GM23338 (cell line): Measurements from ENCODE around the gene OSBPL10.

Source experiments
- EZH2 ChIP-seq: fragments of 200-600 bp; sonication (generic); IDR thresholded peaks from one replicate; pipeline ENCODE4 v1.8.0; 2017; ENCODE audit warnings: antibody characterized with exemption, mild to moderate bottlenecking, low read depth; ENCODE audit not compliant: unreplicated experiment
- EZH2phosphoT487 ChIP-seq: fragments of 200-600 bp; sonication (generic); IDR thresholded peaks from one replicate; pipeline ENCODE4 v1.8.1; 2018; ENCODE audit warnings: antibody characterized with exemption; ENCODE audit not compliant: unreplicated experiment
- POLR2AphosphoS5 ChIP-seq: IDR thresholded peaks from 2 replicates; pipeline ENCODE4 v1.6.1; 2016; ENCODE audit warnings: antibody characterized with exemption, low read depth
- TF ChIP-seq, protein P1 (sequence below): IDR thresholded peaks from one replicate; pipeline ENCODE4 v1.6.1; 2018; ENCODE audit warnings: antibody characterized with exemption; ENCODE audit not compliant: unreplicated experiment
- TF ChIP-seq, protein P2 (sequence below), 2 experiments: fragments of 200-600 bp in 1 of 2; sonication (generic) in 1 of 2; conservative IDR thresholded peaks; 2 replicates each; pipeline versions ENCODE4 v1.5.1 to v1.6.1; 2016 to 2017; ENCODE audit warnings: antibody characterized with exemption in 2 of 2, low read depth in 2 of 2, mild to moderate bottlenecking in 2 of 2, moderate library complexity in 1 of 2

DNA sequence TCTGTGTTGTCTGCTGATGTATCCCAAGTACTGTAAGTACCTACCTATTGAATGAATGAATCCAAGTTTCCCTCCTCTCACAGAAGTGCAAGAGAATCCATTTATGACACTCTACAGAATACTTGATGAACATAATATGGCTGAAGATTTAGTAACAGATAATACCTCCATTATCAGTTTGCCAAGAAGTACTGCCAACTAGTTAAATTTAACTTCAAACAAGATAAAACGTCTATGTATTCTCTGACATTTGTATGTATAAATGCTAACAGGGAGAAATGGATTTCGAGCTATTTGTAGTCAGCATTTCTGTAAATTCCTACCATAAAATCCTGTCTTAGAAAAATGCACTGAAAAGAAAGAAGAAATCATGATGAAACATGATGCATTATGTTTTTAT is 230.7 kb downstream of the OSBPL10 start:
- TF ChIP-seq EZH2 = no peak
- TF ChIP-seq POLR2AphosphoS5 = no peak
- TF ChIP-seq, protein P1, sequence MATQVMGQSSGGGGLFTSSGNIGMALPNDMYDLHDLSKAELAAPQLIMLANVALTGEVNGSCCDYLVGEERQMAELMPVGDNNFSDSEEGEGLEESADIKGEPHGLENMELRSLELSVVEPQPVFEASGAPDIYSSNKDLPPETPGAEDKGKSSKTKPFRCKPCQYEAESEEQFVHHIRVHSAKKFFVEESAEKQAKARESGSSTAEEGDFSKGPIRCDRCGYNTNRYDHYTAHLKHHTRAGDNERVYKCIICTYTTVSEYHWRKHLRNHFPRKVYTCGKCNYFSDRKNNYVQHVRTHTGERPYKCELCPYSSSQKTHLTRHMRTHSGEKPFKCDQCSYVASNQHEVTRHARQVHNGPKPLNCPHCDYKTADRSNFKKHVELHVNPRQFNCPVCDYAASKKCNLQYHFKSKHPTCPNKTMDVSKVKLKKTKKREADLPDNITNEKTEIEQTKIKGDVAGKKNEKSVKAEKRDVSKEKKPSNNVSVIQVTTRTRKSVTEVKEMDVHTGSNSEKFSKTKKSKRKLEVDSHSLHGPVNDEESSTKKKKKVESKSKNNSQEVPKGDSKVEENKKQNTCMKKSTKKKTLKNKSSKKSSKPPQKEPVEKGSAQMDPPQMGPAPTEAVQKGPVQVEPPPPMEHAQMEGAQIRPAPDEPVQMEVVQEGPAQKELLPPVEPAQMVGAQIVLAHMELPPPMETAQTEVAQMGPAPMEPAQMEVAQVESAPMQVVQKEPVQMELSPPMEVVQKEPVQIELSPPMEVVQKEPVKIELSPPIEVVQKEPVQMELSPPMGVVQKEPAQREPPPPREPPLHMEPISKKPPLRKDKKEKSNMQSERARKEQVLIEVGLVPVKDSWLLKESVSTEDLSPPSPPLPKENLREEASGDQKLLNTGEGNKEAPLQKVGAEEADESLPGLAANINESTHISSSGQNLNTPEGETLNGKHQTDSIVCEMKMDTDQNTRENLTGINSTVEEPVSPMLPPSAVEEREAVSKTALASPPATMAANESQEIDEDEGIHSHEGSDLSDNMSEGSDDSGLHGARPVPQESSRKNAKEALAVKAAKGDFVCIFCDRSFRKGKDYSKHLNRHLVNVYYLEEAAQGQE = no peak
- TF ChIP-seq, protein P2, sequence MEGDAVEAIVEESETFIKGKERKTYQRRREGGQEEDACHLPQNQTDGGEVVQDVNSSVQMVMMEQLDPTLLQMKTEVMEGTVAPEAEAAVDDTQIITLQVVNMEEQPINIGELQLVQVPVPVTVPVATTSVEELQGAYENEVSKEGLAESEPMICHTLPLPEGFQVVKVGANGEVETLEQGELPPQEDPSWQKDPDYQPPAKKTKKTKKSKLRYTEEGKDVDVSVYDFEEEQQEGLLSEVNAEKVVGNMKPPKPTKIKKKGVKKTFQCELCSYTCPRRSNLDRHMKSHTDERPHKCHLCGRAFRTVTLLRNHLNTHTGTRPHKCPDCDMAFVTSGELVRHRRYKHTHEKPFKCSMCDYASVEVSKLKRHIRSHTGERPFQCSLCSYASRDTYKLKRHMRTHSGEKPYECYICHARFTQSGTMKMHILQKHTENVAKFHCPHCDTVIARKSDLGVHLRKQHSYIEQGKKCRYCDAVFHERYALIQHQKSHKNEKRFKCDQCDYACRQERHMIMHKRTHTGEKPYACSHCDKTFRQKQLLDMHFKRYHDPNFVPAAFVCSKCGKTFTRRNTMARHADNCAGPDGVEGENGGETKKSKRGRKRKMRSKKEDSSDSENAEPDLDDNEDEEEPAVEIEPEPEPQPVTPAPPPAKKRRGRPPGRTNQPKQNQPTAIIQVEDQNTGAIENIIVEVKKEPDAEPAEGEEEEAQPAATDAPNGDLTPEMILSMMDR (conservative IDR thresholded peaks at IDR 0.05; ENCODE audit: low read depth in 2 of 2) = no peak
- no peak for TF ChIP-seq EZH2phosphoT487
